ENCODE data around the gene UPK2.

UPK2 gene

GRCh38 chr11:118923721-118924587 lies 32.1 kb upstream of the UPK2 start:
- no peak for DNase-seq
- no peak for TF ChIP-seq GATA1 (IDR thresholded peaks at IDR 0.05; ENCODE audit: low read depth, low read length)
- TF ChIP-seq POLR2A (IDR thresholded peaks at IDR 0.05; ENCODE audit: low read length), result no peak

GRCh38 chr11:118924591-118925585 lies 31.2 kb upstream of the UPK2 start:
- TF ChIP-seq GATA1 (IDR thresholded peaks at IDR 0.05; ENCODE audit: low read depth, low read length) (no peak), POLR2A (IDR thresholded peaks at IDR 0.05; ENCODE audit: low read length) (no peak)
- DNase-seq, result peak; percentile 27 to 41

- no peak for DNase-seq
- TF ChIP-seq POLR2A (IDR thresholded peaks at IDR 0.05; ENCODE audit: low read length) (no peak), GATA1 (IDR thresholded peaks at IDR 0.05; ENCODE audit: low read depth, low read length) (no peak)
Observed at GRCh38 chr11:118927554-118928100, 28.5 kb upstream of the UPK2 start.

- peak; percentile 87 to 93 for DNase-seq
- TF ChIP-seq POLR2A (IDR thresholded peaks at IDR 0.05; ENCODE audit: low read length) (peak; percentile 32), GATA1 (IDR thresholded peaks at IDR 0.05; ENCODE audit: low read depth, low read length) (no peak)
Observed at GRCh38 chr11:118928101-118928869, 27.8 kb upstream of the UPK2 start.

- DNase-seq, result peak; percentile 58 to 71
- no peak for TF ChIP-seq POLR2A (IDR thresholded peaks at IDR 0.05; ENCODE audit: low read length)
- no peak for TF ChIP-seq GATA1 (IDR thresholded peaks at IDR 0.05; ENCODE audit: low read depth, low read length)
Observed at GRCh38 chr11:118928870-118929500, 27.1 kb upstream of the UPK2 start.

GRCh38 chr11:118929501-118930093 lies 26.5 kb upstream of the UPK2 start:
- DNase-seq, result peak; percentile 49 to 59
- TF ChIP-seq POLR2A (IDR thresholded peaks at IDR 0.05; ENCODE audit: low read length), result no peak
- no peak for TF ChIP-seq GATA1 (IDR thresholded peaks at IDR 0.05; ENCODE audit: low read depth, low read length)

- TF ChIP-seq POLR2A (IDR thresholded peaks at IDR 0.05; ENCODE audit: low read length) (no peak), GATA1 (IDR thresholded peaks at IDR 0.05; ENCODE audit: low read depth, low read length) (no peak)
- DNase-seq, result peak; percentile 73 to 86
Observed at GRCh38 chr11:118930094-118930712, 25.9 kb upstream of the UPK2 start.

- no peak for DNase-seq
- TF ChIP-seq GATA1 (IDR thresholded peaks at IDR 0.05; ENCODE audit: low read depth, low read length) (no peak), POLR2A (IDR thresholded peaks at IDR 0.05; ENCODE audit: low read length) (no peak)
Observed at GRCh38 chr11:118931571-118931970, 24.5 kb upstream of the UPK2 start.

- TF ChIP-seq GATA1 (IDR thresholded peaks at IDR 0.05; ENCODE audit: low read depth, low read length), result no peak
- no peak for TF ChIP-seq POLR2A (IDR thresholded peaks at IDR 0.05; ENCODE audit: low read length)
- no peak for DNase-seq
Observed at GRCh38 chr11:118933486-118933885, 22.6 kb upstream of the UPK2 start.

GRCh38 chr11:118935376-118935775 lies 20.7 kb upstream of the UPK2 start:
- TF ChIP-seq POLR2A (IDR thresholded peaks at IDR 0.05; ENCODE audit: low read length), result no peak
- TF ChIP-seq GATA1 (IDR thresholded peaks at IDR 0.05; ENCODE audit: low read depth, low read length), result no peak
- DNase-seq, result no peak

- TF ChIP-seq GATA1 (IDR thresholded peaks at IDR 0.05; ENCODE audit: low read depth, low read length) (no peak), POLR2A (IDR thresholded peaks at IDR 0.05; ENCODE audit: low read length) (no peak)
- peak in 1 of 2 experiments; percentile 21 for DNase-seq
Observed at GRCh38 chr11:118938491-118939403, 17.4 kb upstream of the UPK2 start.
